GM18951 (cell line): Measurements from ENCODE around the gene DLEU7.

ENCODE experiments used
- POLR2A ChIP-seq: IDR thresholded peaks from 4 replicates; pipeline ENCODE4 v1.6.1; 2011; ENCODE audit warnings: mild to moderate bottlenecking; ENCODE audit not compliant: insufficient read length, insufficient read depth; ENCODE audit errors: extremely low read depth
- in situ Hi-C: fragments of 300-500 bp; cut with MboI; formaldehyde crosslinking; loops from one replicate; pipeline ENCODE4 v1.12.0; 2022; ENCODE audit warnings: low sequenced_read_pairs, mixed read lengths, inconsistent platforms; ENCODE audit not compliant: unreplicated experiment

DLEU7 gene

DNA sequence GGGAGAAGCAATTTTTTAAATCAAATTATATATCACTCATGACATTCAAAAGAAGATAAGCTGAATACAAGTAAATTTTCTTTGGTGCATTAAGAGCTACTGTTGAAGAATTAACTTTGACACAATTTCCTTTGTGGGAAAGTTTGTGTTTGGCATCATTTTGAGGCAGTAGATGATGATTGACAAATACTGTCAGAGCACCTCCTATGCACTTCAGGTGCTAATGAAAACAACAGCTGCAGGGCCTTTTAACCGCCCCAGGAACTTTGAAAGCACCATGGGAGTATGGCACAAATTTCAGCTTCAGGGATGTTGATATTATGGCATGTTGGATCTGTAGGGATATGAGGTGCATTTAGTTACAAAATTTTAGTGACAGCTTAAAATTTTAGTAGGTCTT lies 21.0 kb upstream of the DLEU7 start:
- in situ Hi-C loops: no loop called here
- no peak for TF ChIP-seq POLR2A

DNA sequence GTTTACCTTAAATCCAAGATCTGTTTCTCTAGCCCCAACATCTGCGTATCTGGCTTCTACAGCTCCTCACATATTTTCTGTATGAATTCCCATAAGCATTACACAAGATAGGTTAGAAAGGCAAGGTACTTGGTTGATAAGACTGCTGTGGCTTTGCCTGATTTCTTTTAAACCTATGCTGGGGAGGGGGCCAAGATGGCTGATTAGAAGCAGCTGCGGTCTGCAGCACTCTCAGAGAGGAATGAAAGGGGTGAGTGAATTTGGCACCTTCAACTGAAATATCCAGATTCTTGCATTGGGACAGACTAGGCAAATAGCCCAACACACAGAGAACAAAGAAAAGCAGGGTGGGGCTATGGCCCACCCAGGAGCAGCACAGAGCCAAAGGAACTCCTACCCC lies 12.2 kb upstream of the DLEU7 start:
- TF ChIP-seq POLR2A: no peak
- in situ Hi-C loops: no loop called here

DNA sequence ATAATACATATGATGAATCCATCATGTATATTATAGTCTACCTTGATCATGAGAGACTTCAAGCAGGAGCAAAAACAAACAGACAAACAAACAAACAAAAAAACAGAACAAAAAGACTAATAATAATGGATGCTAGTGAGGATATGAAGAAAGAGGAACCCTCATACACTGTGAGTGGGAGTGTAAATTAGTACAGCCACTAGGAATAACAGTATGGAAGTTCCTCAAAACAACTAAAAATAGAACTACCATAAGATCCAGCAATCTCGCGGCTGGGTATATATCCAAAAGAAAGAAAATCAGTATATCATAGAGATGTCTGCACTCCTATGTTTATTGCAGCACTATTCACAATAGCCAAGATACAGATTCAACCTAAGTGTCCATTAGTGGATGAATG lies 7.0 kb upstream of the DLEU7 start:
- TF ChIP-seq POLR2A: no peak
- in situ Hi-C loops: no loop called here

DNA sequence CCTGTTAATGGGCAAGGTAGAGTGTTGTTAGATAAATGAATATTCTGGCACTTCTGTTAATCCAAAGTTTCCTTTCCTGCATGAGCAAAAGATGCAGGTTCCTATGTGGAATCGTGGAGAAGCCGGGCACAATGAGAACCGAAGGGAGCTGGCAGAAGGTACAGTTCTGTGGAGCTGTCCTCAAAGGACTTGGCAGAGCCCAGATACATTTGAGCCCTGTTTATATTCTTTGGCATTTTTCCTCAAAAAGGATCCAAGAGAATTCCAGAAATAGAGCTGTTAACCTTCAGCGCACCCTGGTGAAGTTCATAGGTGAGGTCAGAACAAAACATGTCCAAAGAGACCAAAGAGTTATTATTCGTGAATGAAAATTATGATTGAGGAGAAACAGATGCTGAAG lies 4.0 kb upstream of the DLEU7 start:
- TF ChIP-seq POLR2A: no peak
- in situ Hi-C loops: no loop called here

DNA sequence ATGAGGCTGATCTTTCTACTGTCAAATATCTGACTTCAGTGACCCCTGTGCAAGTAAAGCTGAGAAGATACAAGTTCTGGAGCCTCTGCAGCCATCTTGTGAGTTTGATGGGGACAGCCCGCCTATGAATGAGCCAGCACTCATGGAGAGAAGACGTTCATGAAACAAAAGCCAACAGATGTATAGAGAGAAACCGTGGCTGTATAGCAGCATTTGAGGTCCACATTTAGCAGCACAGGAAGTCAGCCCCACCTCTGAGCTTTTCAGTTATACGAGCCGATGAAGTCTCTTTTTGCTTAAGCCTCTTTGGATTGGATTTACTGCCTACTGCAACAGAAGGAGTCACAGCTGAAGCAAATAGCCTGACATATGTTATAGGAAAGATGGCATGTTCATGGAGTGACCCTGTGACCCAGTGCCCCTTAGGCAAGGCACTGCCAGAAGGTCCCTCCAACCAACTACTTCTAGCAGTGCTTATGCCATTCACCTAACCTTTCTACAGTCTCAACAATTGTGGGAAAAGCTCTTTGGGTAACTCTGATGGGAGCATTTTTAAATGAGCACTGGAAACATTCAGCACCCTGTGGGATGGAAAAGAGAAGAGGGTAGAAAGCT lies 3.5 kb upstream of the DLEU7 start:
- no peak for TF ChIP-seq POLR2A
- in situ Hi-C loops: no loop called here

DNA sequence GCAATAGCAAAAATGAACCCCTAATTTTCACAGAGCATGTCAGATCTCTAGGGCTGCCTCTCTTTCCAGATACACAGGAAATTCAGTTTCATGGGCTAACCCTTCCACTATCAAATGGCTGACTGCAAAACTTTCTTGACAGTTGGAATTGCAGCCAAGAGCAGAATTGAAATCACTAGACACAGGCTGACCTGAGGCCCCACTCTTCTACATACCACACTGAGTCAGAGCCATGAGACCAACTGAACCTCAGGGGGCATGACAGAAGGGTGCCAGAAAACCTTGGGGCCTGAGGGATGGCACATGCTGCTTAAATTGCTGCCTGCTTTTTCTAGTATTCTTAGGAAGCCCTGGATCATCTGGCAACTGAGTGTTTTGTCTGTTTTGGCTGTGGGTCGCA lies 1.7 kb upstream of the DLEU7 start:
- no peak for TF ChIP-seq POLR2A
- in situ Hi-C loops: no loop called here

DNA sequence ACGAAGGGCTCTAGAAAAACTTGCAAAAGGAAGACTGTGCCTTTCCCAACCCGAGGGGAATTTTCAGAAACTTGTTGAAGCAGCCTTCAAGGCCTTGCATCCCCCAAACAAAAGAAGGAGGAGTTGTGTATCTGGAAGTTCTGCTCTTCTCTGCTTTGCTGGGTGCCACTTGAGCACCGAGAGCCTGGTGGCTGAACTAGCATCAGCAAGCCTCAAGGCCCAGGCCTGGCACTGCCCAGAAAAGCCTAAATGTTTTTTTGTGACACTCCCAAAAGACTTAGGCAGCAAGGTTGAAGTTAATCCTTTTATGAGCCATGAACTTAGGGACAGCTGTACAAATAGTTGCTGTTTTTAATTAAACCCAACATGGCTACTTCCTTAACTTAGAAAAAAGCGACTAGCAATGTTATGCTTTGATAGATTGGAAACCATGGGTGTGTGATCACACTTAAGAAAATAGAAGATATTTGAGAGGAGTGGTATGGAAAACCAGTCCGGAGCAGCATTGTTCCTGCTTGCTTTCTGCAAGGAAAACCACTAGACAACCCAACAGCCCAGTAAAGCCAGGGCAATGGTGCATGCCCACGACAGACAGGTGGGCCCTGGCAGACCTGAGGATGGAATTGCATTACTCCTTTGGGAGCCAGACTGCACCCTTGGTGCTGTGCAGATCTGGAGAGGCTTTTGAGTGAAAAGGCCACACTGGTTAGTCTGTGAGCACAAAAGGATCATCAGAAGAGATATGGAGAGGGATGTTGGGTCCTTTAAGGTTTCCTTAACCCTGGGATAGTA lies 788 bp upstream of the DLEU7 start:
- in situ Hi-C loops: no loop called here
- TF ChIP-seq POLR2A: no peak

DNA sequence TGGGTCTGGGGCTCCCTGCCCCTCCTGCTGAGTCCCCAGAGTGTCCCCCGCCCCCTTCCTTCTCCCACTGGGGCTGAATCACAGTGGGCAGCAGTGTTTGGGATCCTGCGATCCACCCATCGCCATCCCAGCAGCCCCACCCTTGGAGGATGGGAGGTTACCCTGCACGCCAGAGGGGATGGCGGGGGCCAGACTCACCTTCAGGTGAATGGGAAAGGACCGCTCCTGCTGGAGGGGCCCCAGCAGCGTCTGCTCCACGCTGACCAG lies 569 bp downstream of the DLEU7 start:
- TF ChIP-seq POLR2A: no peak
- in situ Hi-C loops: no loop called here

DNA sequence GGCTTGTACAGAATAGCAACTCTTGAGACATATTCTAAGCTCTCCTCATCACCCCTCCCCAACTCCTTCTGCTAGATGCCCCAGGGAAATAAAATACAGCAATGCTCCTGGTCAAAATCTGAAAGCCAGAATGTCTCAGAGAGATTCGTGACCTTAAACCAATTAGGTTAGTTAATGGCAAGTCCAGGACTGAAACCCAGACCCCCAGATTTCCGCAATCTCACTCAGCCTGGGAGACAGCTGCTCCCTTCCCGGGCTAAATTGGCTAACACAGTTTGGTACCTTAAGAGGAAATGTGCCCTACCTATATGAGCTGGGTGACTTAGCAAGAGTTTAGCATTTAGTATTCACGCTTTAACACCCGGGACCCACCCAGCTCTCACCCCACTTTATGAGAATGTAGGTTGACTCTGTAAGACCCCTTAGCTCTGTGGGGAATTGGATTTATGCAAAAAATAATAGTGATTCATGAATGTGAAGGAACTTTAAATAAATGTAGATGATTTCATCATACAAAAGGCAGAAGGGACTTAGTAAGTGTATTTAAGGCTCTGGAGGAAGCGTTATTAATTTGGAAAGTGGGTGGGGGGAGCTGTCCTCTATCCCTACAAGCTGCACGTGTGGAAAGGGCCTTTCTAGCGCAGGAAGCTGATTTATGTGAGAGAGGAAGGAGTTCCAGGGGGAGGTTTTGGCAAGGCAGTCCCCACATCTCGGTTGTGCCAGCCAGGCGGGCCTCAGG lies 1.1 kb downstream of the DLEU7 start:
- no peak for TF ChIP-seq POLR2A
- in situ Hi-C loops: no loop called here

DNA sequence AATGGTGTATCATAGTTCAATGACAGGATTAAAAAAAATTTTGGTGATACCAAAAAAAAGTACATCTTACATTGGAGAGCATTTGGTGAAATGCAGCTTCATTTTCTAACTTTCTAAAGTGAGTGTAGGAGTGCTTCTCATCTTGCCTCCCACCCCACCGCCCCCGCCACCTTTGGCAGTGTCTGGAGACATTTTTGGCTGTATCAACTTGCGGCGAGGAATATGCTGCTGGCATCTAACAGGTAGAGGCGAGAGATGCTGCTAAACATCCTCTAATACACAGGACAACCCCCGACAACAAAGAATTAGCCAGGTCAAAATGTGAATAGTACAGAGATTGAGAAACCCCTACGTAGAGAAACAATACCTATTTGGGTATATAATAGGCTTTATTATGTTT lies 1.7 kb downstream of the DLEU7 start:
- in situ Hi-C loops: no loop called here
- no peak for TF ChIP-seq POLR2A

DNA sequence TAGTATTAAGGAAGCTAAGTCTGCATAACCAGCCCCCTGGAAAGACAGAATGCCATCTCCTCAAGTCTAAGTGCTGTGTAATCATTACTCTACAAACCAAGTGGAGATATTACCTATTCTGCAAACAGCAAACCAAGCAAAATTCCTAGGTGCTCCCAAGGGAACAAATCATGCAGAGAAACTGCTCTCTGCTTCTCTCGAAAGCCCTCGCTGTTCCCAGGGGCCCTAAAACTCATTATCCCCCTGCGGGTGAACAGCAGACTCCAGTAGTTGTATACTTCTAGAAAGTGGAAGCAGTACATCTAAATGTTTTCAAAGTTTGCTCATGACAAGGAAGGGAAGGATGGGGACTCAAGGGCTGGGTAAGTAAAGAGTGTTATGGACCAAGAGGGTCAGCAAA lies 3.2 kb downstream of the DLEU7 start:
- no peak for TF ChIP-seq POLR2A
- in situ Hi-C loops: no loop called here

DNA sequence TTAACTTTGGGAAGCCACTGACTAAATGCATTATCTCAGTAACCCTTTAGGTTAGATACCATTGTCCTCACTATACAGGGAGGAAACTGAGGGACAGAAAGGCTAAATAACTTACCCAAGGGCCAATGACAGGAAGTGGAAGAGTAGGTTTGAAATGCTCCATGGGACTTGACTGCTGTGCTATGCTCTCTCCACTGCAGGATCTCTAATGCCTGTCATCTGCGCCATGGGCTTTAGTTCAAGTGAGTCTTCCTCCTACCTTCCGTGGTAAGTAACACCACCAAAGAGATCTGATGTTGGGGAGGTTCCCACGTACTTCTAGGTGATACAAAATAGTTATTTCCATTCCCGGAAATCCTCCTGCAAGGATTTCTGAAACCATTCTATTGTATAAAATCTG lies 3.7 kb downstream of the DLEU7 start:
- in situ Hi-C loops: no loop called here

DNA sequence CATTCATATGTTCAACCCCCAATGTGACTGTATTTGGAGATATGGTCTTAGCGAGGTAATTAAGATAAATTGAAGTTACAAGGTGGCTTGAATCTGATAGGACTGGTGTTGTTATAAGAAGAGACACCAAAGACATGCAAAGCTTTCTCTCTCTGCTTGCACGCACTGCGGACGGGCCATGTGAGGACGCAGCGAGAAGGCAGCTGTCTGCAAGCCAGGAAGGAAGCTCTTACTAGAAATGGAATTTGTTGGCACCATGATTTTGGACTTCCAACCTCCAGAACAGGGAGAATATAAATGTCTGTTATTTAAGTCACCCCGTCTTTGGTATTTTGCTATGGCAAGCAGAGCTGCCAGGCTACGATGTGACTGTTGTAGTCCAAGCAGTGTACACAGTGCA lies 4.8 kb downstream of the DLEU7 start:
- no peak for TF ChIP-seq POLR2A
- in situ Hi-C loops: no loop called here

More for the DNA sequence above, 3.7 kb downstream of the DLEU7 start:
- no peak for TF ChIP-seq POLR2A

DNA sequence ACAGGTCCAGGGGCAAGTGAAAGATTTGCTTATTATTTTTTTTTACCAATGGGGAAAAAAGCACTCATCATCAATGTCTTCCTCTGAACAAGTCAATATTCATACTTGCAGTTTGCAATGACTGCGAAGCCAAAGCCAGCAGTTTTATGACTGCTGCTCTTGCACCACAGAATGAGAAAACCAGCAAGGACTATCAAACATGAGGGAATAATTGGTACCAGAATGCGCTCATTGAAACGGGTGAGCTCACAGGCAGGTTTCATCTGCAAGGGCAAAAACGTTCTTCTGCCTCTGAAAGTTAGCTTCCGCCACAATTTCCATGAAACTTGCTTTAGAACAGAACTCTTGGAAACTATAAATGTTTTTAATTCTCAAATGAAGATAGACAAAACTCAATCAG lies 5.5 kb downstream of the DLEU7 start:
- no peak for TF ChIP-seq POLR2A
- in situ Hi-C loops: no loop called here
